IPS DF 4.7 (cell line): ENCODE results near the gene ANKRD18A.
A peak's percentile ranks its signal among the peaks of the same experiment; 100 is the strongest.

Source experiments
- DNase-seq: peaks from one replicate; pipeline ENCODE4 v3.0.0-alpha.2; 2013; ENCODE audit warnings: low spot score; ENCODE audit errors: extremely low read depth

The ANKRD18A gene

GRCh38 chr9:38620483-38621433 is at the start of gene ANKRD18A:
Gene ANKRD18A, minus strand, starts transcription at chr9:38620596. Its CDS starts 311 bp downstream, at chr9:38620285.
- peak; percentile 58 for DNase-seq

- no peak for DNase-seq
These were observed 48.5 kb upstream of the ANKRD18A start for GRCh38 chr9:38668791-38669466.

- DNase-seq: no peak
These were observed 42.6 kb upstream of the ANKRD18A start for GRCh38 chr9:38662763-38663593.

GRCh38 chr9:38659538-38659937 is 39.1 kb upstream of the ANKRD18A start:
- DNase-seq: no peak

- no peak for DNase-seq
These were observed 36.5 kb upstream of the ANKRD18A start for GRCh38 chr9:38656896-38657295.

- no peak for DNase-seq
These were observed 32.1 kb upstream of the ANKRD18A start for GRCh38 chr9:38652486-38652885.

GRCh38 chr9:38652044-38652443 is 31.6 kb upstream of the ANKRD18A start:
- no peak for DNase-seq

- DNase-seq: no peak
These were observed 31.1 kb upstream of the ANKRD18A start for GRCh38 chr9:38651400-38652042.

GRCh38 chr9:38650564-38650963 is 30.2 kb upstream of the ANKRD18A start:
- DNase-seq: no peak

- DNase-seq: no peak
These were observed 29.5 kb upstream of the ANKRD18A start for GRCh38 chr9:38649731-38650363.

- DNase-seq: no peak
These were observed 24.2 kb upstream of the ANKRD18A start for GRCh38 chr9:38644601-38645000.

GRCh38 chr9:38643815-38644173 is 23.4 kb upstream of the ANKRD18A start:
- no peak for DNase-seq

- DNase-seq: no peak
These were observed 22.8 kb upstream of the ANKRD18A start for GRCh38 chr9:38642951-38643814.

- no peak for DNase-seq
These were observed 21.8 kb upstream of the ANKRD18A start for GRCh38 chr9:38641985-38642864.

- DNase-seq: no peak
These were observed 20.7 kb upstream of the ANKRD18A start for GRCh38 chr9:38641142-38641541.

- DNase-seq: no peak
These were observed 19.2 kb upstream of the ANKRD18A start for GRCh38 chr9:38639577-38639940.

GRCh38 chr9:38638881-38639576 is 18.6 kb upstream of the ANKRD18A start:
- DNase-seq: no peak

- DNase-seq: no peak
These were observed 13.9 kb upstream of the ANKRD18A start for GRCh38 chr9:38634315-38634714.
